Neural cell (in vitro differentiated cells): ENCODE measurements around the gene CDKN2AIPNL.

Source experiments
- CTCF ChIP-seq: fragments of 450-650 bp; IDR thresholded peaks from 2 replicates; pipeline ENCODE4 v1.5.1; 2014; ENCODE audit warnings: antibody characterized with exemption, mild to moderate bottlenecking, moderate library complexity; ENCODE audit not compliant: poor library complexity, severe bottlenecking
- EP300 ChIP-seq: fragments of 450-650 bp; conservative IDR thresholded peaks from 2 replicates; pipeline ENCODE4 v1.6.1; 2014; ENCODE audit warnings: antibody characterized with exemption, mild to moderate bottlenecking, moderate library complexity; ENCODE audit not compliant: poor library complexity, severe bottlenecking
- EZH2 ChIP-seq: fragments of 200-600, 300-800 bp; shearing (Covaris generic), sonication (generic); IDR thresholded peaks from 2 replicates; pipeline ENCODE4 v1.6.1; 2014; ENCODE audit warnings: antibody characterized with exemption, low read length, borderline replicate concordance, mild to moderate bottlenecking; ENCODE audit not compliant: insufficient read depth, poor library complexity, severe bottlenecking
- MXI1 ChIP-seq: fragments of 450-650 bp; conservative IDR thresholded peaks from 2 replicates; pipeline ENCODE4 v1.6.1; 2014; ENCODE audit warnings: antibody characterized with exemption, mild to moderate bottlenecking; ENCODE audit not compliant: poor library complexity, severe bottlenecking
- POLR2AphosphoS5 ChIP-seq: IDR thresholded peaks from 2 replicates; pipeline ENCODE4 v1.6.1; 2012
- RAD21 ChIP-seq: fragments of 450-650 bp; conservative IDR thresholded peaks from 2 replicates; pipeline ENCODE4 v1.6.1; 2014; ENCODE audit warnings: antibody characterized with exemption, mild to moderate bottlenecking, moderate library complexity
- SMC3 ChIP-seq: fragments of 450-650 bp; conservative IDR thresholded peaks from 2 replicates; pipeline ENCODE4 v1.6.1; 2014; ENCODE audit warnings: antibody characterized with exemption, mild to moderate bottlenecking, moderate library complexity; ENCODE audit not compliant: poor library complexity
- TAF1 ChIP-seq: IDR thresholded peaks from 2 replicates; pipeline ENCODE4 v1.6.1; 2012; ENCODE audit warnings: low read depth

DNA sequence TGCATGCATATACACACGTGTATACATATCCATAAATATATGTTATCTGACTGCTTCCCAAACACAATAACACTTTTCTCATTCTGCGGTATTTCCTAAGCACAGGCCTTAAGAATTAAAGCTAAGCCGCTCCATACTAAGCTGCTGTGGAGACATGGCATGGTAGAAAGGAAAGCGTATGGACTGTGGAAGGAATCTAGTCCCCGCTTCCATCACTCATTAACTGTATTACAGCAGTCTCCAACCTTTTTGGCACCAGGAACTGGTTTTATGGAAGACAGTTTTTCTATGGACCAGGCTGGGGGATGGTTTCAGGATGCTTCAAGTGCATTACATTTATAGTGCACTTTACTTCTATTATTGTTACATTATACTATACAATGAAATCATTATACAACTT lies 56.0 kb downstream of the CDKN2AIPNL start:
- TF ChIP-seq CTCF, result no peak
- no peak for TF ChIP-seq EZH2
- no peak for TF ChIP-seq RAD21
- no peak for TF ChIP-seq POLR2AphosphoS5
- no peak for TF ChIP-seq EP300
- TF ChIP-seq TAF1, result no peak
- TF ChIP-seq MXI1, result no peak
- no peak for TF ChIP-seq SMC3
